K562 (cell line): ENCODE measurements around the gene CTAG1B. TPM values are rescaled to one million over a fixed set of nuclear protein-coding genes. Genes with fewer than 3 reads are reported as not detected.

ENCODE experiments used
- ATAC-seq: fragments of 200-7000 bp; cut with Tn5 transposase; 3 replicates; pipeline ENCODE4 v1.9.1; 2020; ENCODE audit warnings: moderate library complexity
- BruUV-seq: library from RNA; stranded (reverse); fragments of 400-500 nt; replicated peaks from 2 replicates; lab custom pipeline; 2021; lab: Mats Ljungman, UMichigan
- CTCF ChIA-PET: fragments of 300-600 bp; formaldehyde crosslinking; extraction: SDS; loops from one replicate; lab custom pipeline; 2021; ENCODE audit warnings: low intra/inter-chr PET ratio; lab: Yijun Ruan, JAX
- POLR2A ChIA-PET: fragments of 300-600, 350-650 bp; sonication (Branson Sonifier 250); formaldehyde crosslinking; extraction: SDS; loops from one replicate; lab custom pipeline; 2021; ENCODE audit warnings: antibody characterized with exemption, inconsistent platforms; lab: Yijun Ruan, JAX
- DNase-seq, 4 experiments: peaks; one replicate each; pipeline versions ENCODE4 v3.0.0 to v3.0.0-alpha.2; 2011 to 2018; ENCODE audit warnings: low spot score in 3 of 4, mixed read lengths in 3 of 4; ENCODE audit errors: extremely low read depth in 1 of 4
- FAIRE-seq: peaks from 2 replicates; lab custom pipeline; 2011; peaks lifted over from hg19 to GRCh38; lab: Jason Lieb, UNC
- H2AFZ ChIP-seq: 2 replicates; pipeline ENCODE4 v1.6.0; 2011; ENCODE audit warnings: low read depth, low read length, control low read depth, inconsistent platforms
- H3K27ac ChIP-seq: fragments of 200-600 bp; 3 replicates; pipeline ENCODE4 v1.8.0; 2011; ENCODE audit warnings: low read depth, mild to moderate bottlenecking, control low read depth, inconsistent platforms, low read length, moderate library complexity, mixed read lengths; ENCODE audit errors: extremely low read depth
- H3K27me3 ChIP-seq, 2 experiments: fragments of 300-600 bp in 1 of 2; 2 replicates in 1 of 2; 3 replicates in 1 of 2; pipeline versions ENCODE4 v1.6.0 to v1.8.0; 2011; ENCODE audit warnings: inconsistent platforms in 2 of 2, low read length in 2 of 2, mild to moderate bottlenecking in 1 of 2, mixed read lengths in 1 of 2, moderate library complexity in 1 of 2; ENCODE audit not compliant: control insufficient read depth in 2 of 2, insufficient read depth in 2 of 2
- H3K36me3 ChIP-seq: fragments of 300-600 bp; 3 replicates; pipeline ENCODE4 v1.8.0; 2011; ENCODE audit warnings: mild to moderate bottlenecking, low read length, inconsistent platforms; ENCODE audit not compliant: control insufficient read depth, insufficient read depth
- H3K4me1 ChIP-seq, 2 experiments: fragments of 200-600 bp in 1 of 2; replicated peaks in 1 of 2; 2 replicates in 1 of 2; 3 replicates in 1 of 2; pipeline versions ENCODE4 v1.5.1 to v1.8.0; 2011; ENCODE audit warnings: inconsistent platforms in 2 of 2, low read length in 2 of 2, mild to moderate bottlenecking in 1 of 2, mixed read lengths in 1 of 2, moderate library complexity in 1 of 2; ENCODE audit not compliant: control insufficient read depth in 2 of 2, insufficient read depth in 2 of 2
- H3K4me2 ChIP-seq: 2 replicates; pipeline ENCODE4 v1.6.1; 2011; ENCODE audit warnings: low read length, control low read depth, inconsistent platforms, mixed read lengths; ENCODE audit not compliant: insufficient read depth
- H3K4me3 ChIP-seq: fragments of 200-600 bp; sonication (generic), shearing (Covaris generic); 2 replicates; pipeline ENCODE4 v1.5.1; 2016; ENCODE audit warnings: control low read depth, inconsistent platforms
- H3K79me2 ChIP-seq: fragments of 200-600 bp; 3 replicates; pipeline ENCODE4 v1.8.0; 2011; ENCODE audit warnings: low read length, inconsistent platforms; ENCODE audit not compliant: control insufficient read depth, insufficient read depth
- H3K9ac ChIP-seq, 2 experiments: 2 replicates each; pipeline versions ENCODE4 v1.6.0 to v1.6.1; 2011; ENCODE audit warnings: low read depth in 2 of 2, low read length in 2 of 2, control low read depth in 1 of 2, inconsistent platforms in 1 of 2, mild to moderate bottlenecking in 1 of 2, mixed read lengths in 1 of 2; ENCODE audit not compliant: insufficient read depth in 1 of 2
- H3K9me1 ChIP-seq: one replicate; pipeline ENCODE4 v1.6.0; 2011; ENCODE audit warnings: inconsistent platforms, mild to moderate bottlenecking, low read length, moderate library complexity; ENCODE audit not compliant: control insufficient read depth, insufficient read depth
- H3K9me3 ChIP-seq: replicated peaks from 2 replicates; pipeline ENCODE4 v1.5.1; 2011; ENCODE audit warnings: low read depth, low read length, inconsistent platforms; ENCODE audit not compliant: control insufficient read depth, insufficient read depth
- H4K20me1 ChIP-seq: replicated peaks from 2 replicates; pipeline ENCODE4 v1.6.1; 2011; ENCODE audit warnings: low read length, inconsistent platforms, mixed read lengths; ENCODE audit not compliant: control insufficient read depth, insufficient read depth
- CAMTA2 ChIP-seq: fragments of 250-450 bp; sonication (Bioruptor Pico); conservative IDR thresholded peaks from 2 replicates; pipeline ENCODE4 v1.5.1; 2022
- LEF1 ChIP-seq: fragments of 450-650 bp; IDR thresholded peaks from 2 replicates; pipeline ENCODE4 v1.6.1; 2016; ENCODE audit warnings: mild to moderate bottlenecking
- MECOM ChIP-seq: fragments of 250-450 bp; sonication (Bioruptor Pico); IDR thresholded peaks from 2 replicates; pipeline ENCODE4 v1.8.0; 2022; ENCODE audit warnings: inconsistent platforms
- RNF2 ChIP-seq: sonication (generic); IDR thresholded peaks from 2 replicates; pipeline ENCODE4 v1.6.1; 2016
- ZNF140 ChIP-seq: fragments of 250-450 bp; sonication (Bioruptor Pico); IDR thresholded peaks from 2 replicates; pipeline ENCODE4 v1.8.0; 2021; ENCODE audit warnings: moderate library complexity, mild to moderate bottlenecking, inconsistent platforms
- ZNF174 ChIP-seq: fragments of 250-450 bp; sonication (Bioruptor Pico); IDR thresholded peaks from 2 replicates; pipeline ENCODE4 v1.4.0; 2020; ENCODE audit warnings: mild to moderate bottlenecking
- ZNF444 ChIP-seq: fragments of 250-450 bp; sonication (Bioruptor Pico); IDR thresholded peaks from 2 replicates; pipeline ENCODE4 v1.4.0; 2020; ENCODE audit warnings: mild to moderate bottlenecking, moderate library complexity
- whole genome bisulfite sequencing: fragments of 100-300 bp; shearing (Covaris generic); methylation state at CpG from one replicate; pipeline ENCODE4 v1.1.6; 2016; ENCODE audit warnings: low coverage, mixed read lengths; ENCODE audit not compliant: insufficient coverage; ENCODE audit errors: missing lambda C conversion rate; 5-methylcytosine and 5-hydroxymethylcytosine counted together
- in situ Hi-C: fragments of 300-500 bp; cut with MboI; formaldehyde crosslinking; loops from 4 replicates; pipeline ENCODE4 v1.15.0; 2018; ENCODE audit warnings: inconsistent platforms, mixed read lengths
- intact Hi-C: fragments of 100-400 bp; cut with micrococcal nuclease; formaldehyde crosslinking; loops from 2 replicates; pipeline ENCODE4 v1.14.2; 2022
- polyA plus RNA-seq, 8 experiments: library from polyadenylated mRNA; depleted of rRNA in 4 of 8; stranded (reverse) in 5 of 8; unstranded in 3 of 8; fragments of >200 nt; fragmentation: Nextera tagmentation in 2 of 8; fragmentation: Illumina TruSeq in 1 of 8; extraction: Ambion mirVana in 2 of 8; extraction: Trizol in 1 of 8; gene quantifications; 2 replicates each; pipeline versions ENCODE4 v1.2.1 to v1.2.3, GENCODE V29; 2011 to 2014; ENCODE audit warnings: inconsistent platforms in 1 of 8, missing spikeins in 1 of 8
- total RNA-seq, 7 experiments: library from RNA; depleted of rRNA in 6 of 7; stranded (reverse); fragments of >200 nt in 6 of 7; fragmentation: Illumina TruSeq in 2 of 7; extraction: Trizol in 2 of 7; gene quantifications; 2 replicates each; pipeline versions ENCODE4 v1.2.1 to v1.2.3, GENCODE V29; 2011 to 2021; ENCODE audit warnings: low replicate concordance in 1 of 7
- TF ChIP-seq, protein P1 (sequence below): fragments of 250-450 bp; sonication (Bioruptor Pico); IDR thresholded peaks from 2 replicates; pipeline ENCODE4 v1.4.0; 2020; ENCODE audit warnings: mild to moderate bottlenecking
- TF ChIP-seq, protein P2 (sequence below): fragments of 200-800 bp; sonication (Bioruptor generic); IDR thresholded peaks from 2 replicates; pipeline ENCODE4 v1.6.1; 2016; ENCODE audit warnings: missing genetic modification characterization, missing compliant biosample characterization
- TF ChIP-seq, protein P3 (sequence below): fragments of 250-450 bp; sonication (Bioruptor Pico); IDR thresholded peaks from 2 replicates; pipeline ENCODE4 v1.8.0; 2022; ENCODE audit warnings: inconsistent platforms
- TF ChIP-seq, protein P4 (sequence below), 2 experiments: fragments of 450-650 bp in 1 of 2; sonication (generic) in 1 of 2; formaldehyde crosslinking in 1 of 2; IDR thresholded peaks in 1 of 2; conservative IDR thresholded peaks in 1 of 2; 2 replicates each; pipeline versions ENCODE4 v1.6.1 to v1.8.1; 2016 to 2023; ENCODE audit warnings: mild to moderate bottlenecking in 2 of 2, moderate library complexity in 2 of 2, inconsistent platforms in 1 of 2, missing genetic modification reagents in 1 of 2
- TF ChIP-seq, protein P5 (sequence below): fragments of 250-450 bp; sonication (Bioruptor Pico); IDR thresholded peaks from 2 replicates; pipeline ENCODE4 v1.5.0; 2021

Gene CTAG1B
- total and polyA plus RNA-seq, 9 of the 15 experiments (the other 6 are each of a cell fraction or from before 2014, with no cell fraction given) = not detected

DNA sequence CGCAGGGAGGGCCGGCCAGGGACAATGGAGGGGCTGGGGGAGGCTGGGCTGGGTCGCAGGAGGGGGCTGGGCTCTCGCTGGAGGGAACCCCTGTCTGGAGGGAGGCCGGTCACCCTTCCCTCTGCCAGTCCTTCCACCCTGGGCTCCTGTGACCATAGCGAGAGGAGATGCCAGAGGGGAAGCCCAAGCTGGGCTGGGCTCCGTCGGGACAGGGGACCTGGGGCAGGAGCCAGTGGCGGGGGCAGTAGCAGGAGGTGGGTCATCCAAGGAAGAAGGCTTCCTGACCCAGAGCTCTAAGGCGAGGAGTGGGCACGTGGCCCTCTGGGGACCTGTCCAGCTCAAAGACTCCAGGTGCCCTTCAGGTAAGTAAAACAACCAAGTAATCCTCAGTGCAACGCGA is 16.9 kb downstream of the CTAG1B start:
- intact Hi-C loops = no loop called here
- no peak overlapping the region for H3K27ac ChIP-seq
- no peaks in the 10 kb centered on the region for H3K9me3 ChIP-seq
- H2AFZ ChIP-seq = no peak overlapping the region
- no peak overlapping the region; a peak in 1 of 4 replicates for H3K9ac ChIP-seq
- no peaks in the 10 kb centered on the region for H3K36me3 ChIP-seq
- POLR2A ChIA-PET = no interaction called here
- CTCF ChIA-PET = no interaction called here
- no peaks in the 10 kb centered on the region for H3K79me2 ChIP-seq
- H3K4me2 ChIP-seq = no peak overlapping the region
- in situ Hi-C loops = no loop called here
- H3K27me3 ChIP-seq = peaks cover 20 to 55% of the 10 kb centered on the region in 2 experiments; a peak in 4 of 5 replicates
- H3K4me3 ChIP-seq = no peak overlapping the region
- FAIRE-seq = no peak
- no peaks in the 10 kb centered on the region; the same call in 1 of the 2 replicates for H4K20me1 ChIP-seq
- no TSS peak for BruUV-seq
- peaks cover 0 to 9% of the 10 kb centered on the region in 2 experiments; a peak in 2 of 5 replicates for H3K4me1 ChIP-seq
- no peak for ATAC-seq
- no peak for DNase-seq
- H3K9me1 ChIP-seq = no peaks in the 10 kb centered on the region
- WGBS = 4% methylated on average over 8 of the region's 13 CpGs
- no peak for TF ChIP-seq MECOM (CRISPR knock-in tag)
- no peak for TF ChIP-seq ZNF174
- TF ChIP-seq, protein P1, sequence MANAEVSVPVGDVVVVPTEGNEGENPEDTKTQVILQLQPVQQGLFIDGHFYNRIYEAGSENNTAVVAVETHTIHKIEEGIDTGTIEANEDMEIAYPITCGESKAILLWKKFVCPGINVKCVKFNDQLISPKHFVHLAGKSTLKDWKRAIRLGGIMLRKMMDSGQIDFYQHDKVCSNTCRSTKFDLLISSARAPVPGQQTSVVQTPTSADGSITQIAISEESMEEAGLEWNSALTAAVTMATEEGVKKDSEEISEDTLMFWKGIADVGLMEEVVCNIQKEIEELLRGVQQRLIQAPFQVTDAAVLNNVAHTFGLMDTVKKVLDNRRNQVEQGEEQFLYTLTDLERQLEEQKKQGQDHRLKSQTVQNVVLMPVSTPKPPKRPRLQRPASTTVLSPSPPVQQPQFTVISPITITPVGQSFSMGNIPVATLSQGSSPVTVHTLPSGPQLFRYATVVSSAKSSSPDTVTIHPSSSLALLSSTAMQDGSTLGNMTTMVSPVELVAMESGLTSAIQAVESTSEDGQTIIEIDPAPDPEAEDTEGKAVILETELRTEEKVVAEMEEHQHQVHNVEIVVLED (CRISPR knock-in tag) = no peak
- TF ChIP-seq ZNF140 (CRISPR knock-in tag) = no peak
- no peak for TF ChIP-seq RNF2
- TF ChIP-seq CAMTA2 (CRISPR knock-in tag) = no peak
- TF ChIP-seq, protein P2, sequence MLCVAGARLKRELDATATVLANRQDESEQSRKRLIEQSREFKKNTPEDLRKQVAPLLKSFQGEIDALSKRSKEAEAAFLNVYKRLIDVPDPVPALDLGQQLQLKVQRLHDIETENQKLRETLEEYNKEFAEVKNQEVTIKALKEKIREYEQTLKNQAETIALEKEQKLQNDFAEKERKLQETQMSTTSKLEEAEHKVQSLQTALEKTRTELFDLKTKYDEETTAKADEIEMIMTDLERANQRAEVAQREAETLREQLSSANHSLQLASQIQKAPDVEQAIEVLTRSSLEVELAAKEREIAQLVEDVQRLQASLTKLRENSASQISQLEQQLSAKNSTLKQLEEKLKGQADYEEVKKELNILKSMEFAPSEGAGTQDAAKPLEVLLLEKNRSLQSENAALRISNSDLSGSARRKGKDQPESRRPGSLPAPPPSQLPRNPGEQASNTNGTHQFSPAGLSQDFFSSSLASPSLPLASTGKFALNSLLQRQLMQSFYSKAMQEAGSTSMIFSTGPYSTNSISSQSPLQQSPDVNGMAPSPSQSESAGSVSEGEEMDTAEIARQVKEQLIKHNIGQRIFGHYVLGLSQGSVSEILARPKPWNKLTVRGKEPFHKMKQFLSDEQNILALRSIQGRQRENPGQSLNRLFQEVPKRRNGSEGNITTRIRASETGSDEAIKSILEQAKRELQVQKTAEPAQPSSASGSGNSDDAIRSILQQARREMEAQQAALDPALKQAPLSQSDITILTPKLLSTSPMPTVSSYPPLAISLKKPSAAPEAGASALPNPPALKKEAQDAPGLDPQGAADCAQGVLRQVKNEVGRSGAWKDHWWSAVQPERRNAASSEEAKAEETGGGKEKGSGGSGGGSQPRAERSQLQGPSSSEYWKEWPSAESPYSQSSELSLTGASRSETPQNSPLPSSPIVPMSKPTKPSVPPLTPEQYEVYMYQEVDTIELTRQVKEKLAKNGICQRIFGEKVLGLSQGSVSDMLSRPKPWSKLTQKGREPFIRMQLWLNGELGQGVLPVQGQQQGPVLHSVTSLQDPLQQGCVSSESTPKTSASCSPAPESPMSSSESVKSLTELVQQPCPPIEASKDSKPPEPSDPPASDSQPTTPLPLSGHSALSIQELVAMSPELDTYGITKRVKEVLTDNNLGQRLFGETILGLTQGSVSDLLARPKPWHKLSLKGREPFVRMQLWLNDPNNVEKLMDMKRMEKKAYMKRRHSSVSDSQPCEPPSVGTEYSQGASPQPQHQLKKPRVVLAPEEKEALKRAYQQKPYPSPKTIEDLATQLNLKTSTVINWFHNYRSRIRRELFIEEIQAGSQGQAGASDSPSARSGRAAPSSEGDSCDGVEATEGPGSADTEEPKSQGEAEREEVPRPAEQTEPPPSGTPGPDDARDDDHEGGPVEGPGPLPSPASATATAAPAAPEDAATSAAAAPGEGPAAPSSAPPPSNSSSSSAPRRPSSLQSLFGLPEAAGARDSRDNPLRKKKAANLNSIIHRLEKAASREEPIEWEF = no peak
- TF ChIP-seq LEF1 = no peak
- TF ChIP-seq, protein P3, sequence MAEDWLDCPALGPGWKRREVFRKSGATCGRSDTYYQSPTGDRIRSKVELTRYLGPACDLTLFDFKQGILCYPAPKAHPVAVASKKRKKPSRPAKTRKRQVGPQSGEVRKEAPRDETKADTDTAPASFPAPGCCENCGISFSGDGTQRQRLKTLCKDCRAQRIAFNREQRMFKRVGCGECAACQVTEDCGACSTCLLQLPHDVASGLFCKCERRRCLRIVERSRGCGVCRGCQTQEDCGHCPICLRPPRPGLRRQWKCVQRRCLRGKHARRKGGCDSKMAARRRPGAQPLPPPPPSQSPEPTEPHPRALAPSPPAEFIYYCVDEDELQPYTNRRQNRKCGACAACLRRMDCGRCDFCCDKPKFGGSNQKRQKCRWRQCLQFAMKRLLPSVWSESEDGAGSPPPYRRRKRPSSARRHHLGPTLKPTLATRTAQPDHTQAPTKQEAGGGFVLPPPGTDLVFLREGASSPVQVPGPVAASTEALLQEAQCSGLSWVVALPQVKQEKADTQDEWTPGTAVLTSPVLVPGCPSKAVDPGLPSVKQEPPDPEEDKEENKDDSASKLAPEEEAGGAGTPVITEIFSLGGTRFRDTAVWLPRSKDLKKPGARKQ (CRISPR knock-in tag) = no peak
- no peak for TF ChIP-seq ZNF444 (CRISPR knock-in tag)
- TF ChIP-seq, protein P4, sequence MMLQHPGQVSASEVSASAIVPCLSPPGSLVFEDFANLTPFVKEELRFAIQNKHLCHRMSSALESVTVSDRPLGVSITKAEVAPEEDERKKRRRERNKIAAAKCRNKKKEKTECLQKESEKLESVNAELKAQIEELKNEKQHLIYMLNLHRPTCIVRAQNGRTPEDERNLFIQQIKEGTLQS (IDR thresholded peaks at IDR 0.05) = no peak
- TF ChIP-seq, protein P4 (CRISPR knock-in tag; conservative IDR thresholded peaks at IDR 0.05) = no peak
- TF ChIP-seq, protein P5, sequence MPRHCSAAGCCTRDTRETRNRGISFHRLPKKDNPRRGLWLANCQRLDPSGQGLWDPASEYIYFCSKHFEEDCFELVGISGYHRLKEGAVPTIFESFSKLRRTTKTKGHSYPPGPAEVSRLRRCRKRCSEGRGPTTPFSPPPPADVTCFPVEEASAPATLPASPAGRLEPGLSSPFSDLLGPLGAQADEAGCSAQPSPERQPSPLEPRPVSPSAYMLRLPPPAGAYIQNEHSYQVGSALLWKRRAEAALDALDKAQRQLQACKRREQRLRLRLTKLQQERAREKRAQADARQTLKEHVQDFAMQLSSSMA (CRISPR knock-in tag) = no peak
